ENCODE measurements around the gene SELENOI. TPM values are rescaled to one million over a fixed set of nuclear protein-coding genes. Genes with fewer than 3 reads are reported as not detected.

SELENOI gene
- total RNA-seq, 1 donor: 34.1 TPM

- no peak overlapping the region for H3K4me3 ChIP-seq (ENCODE audit: low read depth, low read length)
- TF ChIP-seq, protein P1, sequence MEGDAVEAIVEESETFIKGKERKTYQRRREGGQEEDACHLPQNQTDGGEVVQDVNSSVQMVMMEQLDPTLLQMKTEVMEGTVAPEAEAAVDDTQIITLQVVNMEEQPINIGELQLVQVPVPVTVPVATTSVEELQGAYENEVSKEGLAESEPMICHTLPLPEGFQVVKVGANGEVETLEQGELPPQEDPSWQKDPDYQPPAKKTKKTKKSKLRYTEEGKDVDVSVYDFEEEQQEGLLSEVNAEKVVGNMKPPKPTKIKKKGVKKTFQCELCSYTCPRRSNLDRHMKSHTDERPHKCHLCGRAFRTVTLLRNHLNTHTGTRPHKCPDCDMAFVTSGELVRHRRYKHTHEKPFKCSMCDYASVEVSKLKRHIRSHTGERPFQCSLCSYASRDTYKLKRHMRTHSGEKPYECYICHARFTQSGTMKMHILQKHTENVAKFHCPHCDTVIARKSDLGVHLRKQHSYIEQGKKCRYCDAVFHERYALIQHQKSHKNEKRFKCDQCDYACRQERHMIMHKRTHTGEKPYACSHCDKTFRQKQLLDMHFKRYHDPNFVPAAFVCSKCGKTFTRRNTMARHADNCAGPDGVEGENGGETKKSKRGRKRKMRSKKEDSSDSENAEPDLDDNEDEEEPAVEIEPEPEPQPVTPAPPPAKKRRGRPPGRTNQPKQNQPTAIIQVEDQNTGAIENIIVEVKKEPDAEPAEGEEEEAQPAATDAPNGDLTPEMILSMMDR (IDR thresholded peaks at IDR 0.05; ENCODE audit: insufficient read depth, low read depth, low read length): no peak
- no peak for DNase-seq (ENCODE audit: low read depth)
These were observed 30.9 kb downstream of the SELENOI start for GRCh38 chr2:26376799-26377198.

- no peak for DNase-seq (ENCODE audit: low read depth)
- no peak overlapping the region for H3K4me3 ChIP-seq (ENCODE audit: low read depth, low read length)
- TF ChIP-seq, protein P1 (IDR thresholded peaks at IDR 0.05; ENCODE audit: insufficient read depth, low read depth, low read length): no peak
These were observed 34.3 kb downstream of the SELENOI start for GRCh38 chr2:26380281-26380680.

DNA sequence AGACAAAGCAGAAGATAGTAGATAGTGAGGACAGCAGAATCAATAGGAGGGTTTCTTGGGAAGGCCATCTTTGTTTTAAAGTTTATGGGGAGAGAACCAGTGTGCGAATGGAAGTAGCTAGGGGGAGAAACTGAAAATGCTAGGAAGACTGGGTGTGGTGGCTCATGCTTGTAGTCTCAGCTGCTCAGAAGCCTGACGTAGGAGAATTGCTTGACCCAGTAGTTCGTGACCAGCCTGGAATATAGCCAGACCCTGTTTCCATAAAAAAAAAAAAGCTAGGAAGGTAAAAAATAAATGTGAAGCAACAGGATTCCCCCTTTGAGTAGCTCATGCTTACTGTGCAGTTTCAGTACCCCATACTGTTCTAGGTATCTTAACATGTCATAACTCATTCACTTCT, 36.6 kb downstream of the SELENOI start:
- TF ChIP-seq, protein P1 (IDR thresholded peaks at IDR 0.05; ENCODE audit: insufficient read depth, low read depth, low read length): no peak
- H3K4me3 ChIP-seq (ENCODE audit: low read depth, low read length): no peak overlapping the region
- DNase-seq (ENCODE audit: low read depth): no peak

- H3K4me3 ChIP-seq (ENCODE audit: low read depth, low read length): no peak overlapping the region
- TF ChIP-seq, protein P1 (IDR thresholded peaks at IDR 0.05; ENCODE audit: insufficient read depth, low read depth, low read length): no peak
- no peak for DNase-seq (ENCODE audit: low read depth)
These were observed 38.2 kb downstream of the SELENOI start for GRCh38 chr2:26384183-26384582.

DNA sequence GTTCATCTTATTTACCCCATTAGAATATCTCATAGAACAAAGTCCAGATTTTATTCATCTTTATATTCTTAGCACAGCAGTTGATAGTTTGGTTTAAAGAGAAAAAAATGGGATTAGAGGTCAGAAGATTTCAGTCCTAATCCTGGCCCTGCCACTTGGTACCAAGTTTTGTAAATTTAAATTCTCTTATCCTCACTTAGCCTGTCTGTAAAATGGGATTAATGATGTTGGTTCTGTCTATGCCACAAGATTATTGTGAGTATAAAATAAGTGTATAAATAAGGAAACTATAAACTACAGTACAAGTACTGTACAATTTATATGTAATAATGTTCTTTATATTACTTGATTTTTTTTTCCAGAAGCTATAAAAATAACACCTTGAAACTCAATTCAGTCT, 38.7 kb downstream of the SELENOI start:
- no peak overlapping the region for H3K4me3 ChIP-seq (ENCODE audit: low read depth, low read length)
- DNase-seq (ENCODE audit: low read depth): no peak
- TF ChIP-seq, protein P1 (IDR thresholded peaks at IDR 0.05; ENCODE audit: insufficient read depth, low read depth, low read length): no peak

GRCh38 chr2:26387189-26387588, 41.2 kb downstream of the SELENOI start:
- TF ChIP-seq, protein P1 (IDR thresholded peaks at IDR 0.05; ENCODE audit: insufficient read depth, low read depth, low read length): no peak

DNA sequence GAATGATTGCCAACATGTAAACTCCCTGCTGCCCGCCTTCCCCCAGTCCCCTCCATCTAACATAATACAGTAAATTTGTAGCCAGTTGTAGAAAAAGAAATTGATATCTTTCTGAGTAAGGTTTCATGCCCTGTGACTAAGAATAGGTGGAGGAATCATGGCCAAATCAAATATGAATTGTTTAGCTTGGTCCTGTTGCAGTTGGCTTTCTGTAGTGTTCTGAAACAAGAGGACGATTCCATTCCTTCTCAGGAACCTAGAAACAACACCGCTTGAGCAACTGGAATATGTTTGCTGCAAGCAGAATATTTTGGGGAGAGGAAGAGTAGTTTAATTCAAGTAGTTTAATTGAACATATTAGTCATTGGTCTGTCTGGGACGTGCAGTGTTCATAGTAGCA, 48.8 kb downstream of the SELENOI start:
- TF ChIP-seq, protein P1 (IDR thresholded peaks at IDR 0.05; ENCODE audit: insufficient read depth, low read depth, low read length): no peak
- DNase-seq (ENCODE audit: low read depth): peak; percentile 10
- no peak overlapping the region for H3K4me3 ChIP-seq (ENCODE audit: low read depth, low read length)

More at GRCh38 chr2:26387189-26387588, 41.2 kb downstream of the SELENOI start:
- DNase-seq (ENCODE audit: low read depth): no peak
- no peak overlapping the region for H3K4me3 ChIP-seq (ENCODE audit: low read depth, low read length)
